ENCODE measurements around the gene GTF2A1L. TPM values are rescaled to one million over a fixed set of nuclear protein-coding genes. Genes with fewer than 3 reads are reported as not detected.

GTF2A1L gene
- total RNA-seq, 1 experiment from 2014 or later = not detected

GRCh38 chr2:48721158-48721557 lies 103.5 kb downstream of the GTF2A1L start:
- H3F3A ChIP-seq (ENCODE audit: insufficient read depth, low read depth) = no peaks in the 10 kb centered on the region
- no peak for TF ChIP-seq EZH2 (IDR thresholded peaks at IDR 0.05; ENCODE audit: low read depth)
- ChIA-PET CTCF (no interaction called here), POLR2A (ENCODE audit: unreplicated experiment) (no interaction called here)
- H3K4me3 ChIP-seq = no peak overlapping the region
- H3K79me2 ChIP-seq (ENCODE audit: low read depth) = no peaks in the 10 kb centered on the region
- no peaks in the 10 kb centered on the region for H3K9me2 ChIP-seq (ENCODE audit: insufficient read depth)
- BruUV-seq (replicated peaks) = no TSS peak
- H3K4me2 ChIP-seq = no peak overlapping the region
- H3K27me3 ChIP-seq (ENCODE audit: insufficient read depth, low read depth) = no peaks in the 10 kb centered on the region
- H4K20me1 ChIP-seq (ENCODE audit: insufficient read depth) = no peaks in the 10 kb centered on the region
- H3K36me3 ChIP-seq (ENCODE audit: low read depth) = no peaks in the 10 kb centered on the region
- intact Hi-C loops (cut with micrococcal nuclease; ENCODE audit: unreplicated experiment) = no loop called here
- H3K4me1 ChIP-seq (replicated peaks; ENCODE audit: insufficient read depth) = no peaks in the 10 kb centered on the region
- no peak overlapping the region for H3K27ac ChIP-seq
- H3K9me3 ChIP-seq (ENCODE audit: insufficient read depth, low read depth) = no peaks in the 10 kb centered on the region
- no peak for DNase-seq
- H2AFZ ChIP-seq = no peak overlapping the region

GRCh38 chr2:48722391-48722790 lies 104.7 kb downstream of the GTF2A1L start:
- BruUV-seq (replicated peaks) = no TSS peak
- H3K9me2 ChIP-seq (ENCODE audit: insufficient read depth) = no peaks in the 10 kb centered on the region
- H3K27ac ChIP-seq = no peak overlapping the region
- no peak for TF ChIP-seq CTCF (conservative IDR thresholded peaks at IDR 0.05)
- no peak for TF ChIP-seq EZH2 (IDR thresholded peaks at IDR 0.05; ENCODE audit: low read depth)
- intact Hi-C loops (cut with micrococcal nuclease; ENCODE audit: unreplicated experiment) = no loop called here
- H3F3A ChIP-seq (ENCODE audit: insufficient read depth, low read depth) = no peaks in the 10 kb centered on the region
- H4K20me1 ChIP-seq (ENCODE audit: insufficient read depth) = no peaks in the 10 kb centered on the region
- no peaks in the 10 kb centered on the region for H3K36me3 ChIP-seq (ENCODE audit: low read depth)
- H3K27me3 ChIP-seq (ENCODE audit: insufficient read depth, low read depth) = no peaks in the 10 kb centered on the region
- H3K9me3 ChIP-seq (ENCODE audit: insufficient read depth, low read depth) = no peaks in the 10 kb centered on the region
- no peak overlapping the region for H3K4me3 ChIP-seq
- no peak for DNase-seq
- ChIA-PET POLR2A (ENCODE audit: unreplicated experiment) (no interaction called here), CTCF (no interaction called here)
- no peak overlapping the region for H2AFZ ChIP-seq
- H3K4me1 ChIP-seq (replicated peaks; ENCODE audit: insufficient read depth) = no peaks in the 10 kb centered on the region
- no peaks in the 10 kb centered on the region for H3K79me2 ChIP-seq (ENCODE audit: low read depth)
- H3K4me2 ChIP-seq = no peak overlapping the region

GRCh38 chr2:48723129-48723528 lies 105.5 kb downstream of the GTF2A1L start:
- Histone ChIP-seq H3K4me2 (no peak overlapping the region), H3K36me3 (ENCODE audit: low read depth) (no peaks in the 10 kb centered on the region), H3K79me2 (ENCODE audit: low read depth) (no peaks in the 10 kb centered on the region), H3K4me1 (replicated peaks; ENCODE audit: insufficient read depth) (no peaks in the 10 kb centered on the region), H2AFZ (no peak overlapping the region), H3K4me3 (no peak overlapping the region), H3K9me2 (ENCODE audit: insufficient read depth) (no peaks in the 10 kb centered on the region), H3K27ac (no peak overlapping the region), H4K20me1 (ENCODE audit: insufficient read depth) (no peaks in the 10 kb centered on the region), H3K27me3 (ENCODE audit: insufficient read depth, low read depth) (no peaks in the 10 kb centered on the region), H3F3A (ENCODE audit: insufficient read depth, low read depth) (no peaks in the 10 kb centered on the region), H3K9me3 (ENCODE audit: insufficient read depth, low read depth) (no peaks in the 10 kb centered on the region)
- DNase-seq = no peak
- TF ChIP-seq EZH2 (IDR thresholded peaks at IDR 0.05; ENCODE audit: low read depth) (no peak), CTCF (conservative IDR thresholded peaks at IDR 0.05) (no peak)
- CTCF ChIA-PET = no interaction called here
- intact Hi-C loops (cut with micrococcal nuclease; ENCODE audit: unreplicated experiment) = no loop called here
- BruUV-seq (replicated peaks) = no TSS peak
- POLR2A ChIA-PET (ENCODE audit: unreplicated experiment) = no interaction called here

GRCh38 chr2:48724278-48724677 lies 106.6 kb downstream of the GTF2A1L start:
- H2AFZ ChIP-seq = no peak overlapping the region
- no peaks in the 10 kb centered on the region for H3F3A ChIP-seq (ENCODE audit: insufficient read depth, low read depth)
- H3K4me2 ChIP-seq = no peak overlapping the region
- intact Hi-C loops (cut with micrococcal nuclease; ENCODE audit: unreplicated experiment) = no loop called here
- H3K9me2 ChIP-seq (ENCODE audit: insufficient read depth) = no peaks in the 10 kb centered on the region
- no peaks in the 10 kb centered on the region for H3K36me3 ChIP-seq (ENCODE audit: low read depth)
- ChIA-PET POLR2A (ENCODE audit: unreplicated experiment) (no interaction called here), CTCF (no interaction called here)
- H3K9me3 ChIP-seq (ENCODE audit: insufficient read depth, low read depth) = no peaks in the 10 kb centered on the region
- H3K79me2 ChIP-seq (ENCODE audit: low read depth) = no peaks in the 10 kb centered on the region
- DNase-seq = no peak
- no TSS peak for BruUV-seq (replicated peaks)
- no peaks in the 10 kb centered on the region for H4K20me1 ChIP-seq (ENCODE audit: insufficient read depth)
- no peak for TF ChIP-seq CTCF (conservative IDR thresholded peaks at IDR 0.05)
- no peak for TF ChIP-seq EZH2 (IDR thresholded peaks at IDR 0.05; ENCODE audit: low read depth)
- H3K27me3 ChIP-seq (ENCODE audit: insufficient read depth, low read depth) = no peaks in the 10 kb centered on the region
- H3K27ac ChIP-seq = no peak overlapping the region
- H3K4me1 ChIP-seq (replicated peaks; ENCODE audit: insufficient read depth) = no peaks in the 10 kb centered on the region
- no peak overlapping the region for H3K4me3 ChIP-seq
